Ureter (tissue), 1 donor: Measurements from ENCODE around the gene FBXL22. TPM values are rescaled to one million over a fixed set of nuclear protein-coding genes. Genes with fewer than 3 reads are reported as not detected.
A peak's percentile ranks its signal among the peaks of the same experiment; 100 is the strongest.

Experiments used
- DNase-seq: peaks from one replicate; pipeline ENCODE4 v3.0.0-alpha.2; 2020; ENCODE audit warnings: low spot score
- total RNA-seq: library from RNA; stranded (reverse); gene quantifications from one replicate; pipeline ENCODE4 v1.2.4, GENCODE V29; 2023
- donor health status: DM: yes; HTN: yes; CAD: no.

The FBXL22 gene
- total RNA-seq, 1 donor from 2014 or later = 13.3 TPM

- DNase-seq = no peak
Measured at GRCh38 chr15:63593705-63594671, 3.2 kb upstream of the FBXL22 start.

- DNase-seq = no peak
Measured at GRCh38 chr15:63595065-63595464, 2.1 kb upstream of the FBXL22 start.

- no peak for DNase-seq
Measured at GRCh38 chr15:63595688-63596087, 1.5 kb upstream of the FBXL22 start.

- DNase-seq = no peak
Measured at GRCh38 chr15:63596676-63597037, 530 bp upstream of the FBXL22 start.

DNA sequence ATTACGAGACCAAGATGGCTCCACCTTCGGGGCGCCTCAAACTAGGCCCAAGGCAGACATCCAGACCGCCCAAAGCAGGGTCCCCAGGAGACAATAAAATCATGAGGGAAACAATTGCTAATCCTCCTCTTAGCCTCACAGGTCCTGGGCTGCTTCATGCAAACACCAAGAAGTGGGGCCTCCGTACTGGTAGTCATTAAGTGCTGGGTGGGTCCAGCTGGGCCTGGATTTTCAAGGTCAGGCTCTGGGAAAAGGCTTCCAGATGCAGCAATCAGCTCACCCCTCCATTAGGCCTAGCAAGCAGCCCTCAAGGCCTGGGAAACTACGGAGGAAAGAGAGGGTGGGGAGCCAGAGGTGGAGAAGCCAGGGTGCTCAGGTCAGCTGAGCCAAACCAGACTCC is 634 bp downstream of the FBXL22 start:
- DNase-seq = no peak

GRCh38 chr15:63598473-63599400 is 1.6 kb downstream of the FBXL22 start:
- peak; percentile 70 for DNase-seq

- peak; percentile 71 for DNase-seq
Measured at GRCh38 chr15:63599401-63600000, 2.3 kb downstream of the FBXL22 start.

- no peak for DNase-seq
Measured at GRCh38 chr15:63600001-63600615, 2.9 kb downstream of the FBXL22 start.

DNA sequence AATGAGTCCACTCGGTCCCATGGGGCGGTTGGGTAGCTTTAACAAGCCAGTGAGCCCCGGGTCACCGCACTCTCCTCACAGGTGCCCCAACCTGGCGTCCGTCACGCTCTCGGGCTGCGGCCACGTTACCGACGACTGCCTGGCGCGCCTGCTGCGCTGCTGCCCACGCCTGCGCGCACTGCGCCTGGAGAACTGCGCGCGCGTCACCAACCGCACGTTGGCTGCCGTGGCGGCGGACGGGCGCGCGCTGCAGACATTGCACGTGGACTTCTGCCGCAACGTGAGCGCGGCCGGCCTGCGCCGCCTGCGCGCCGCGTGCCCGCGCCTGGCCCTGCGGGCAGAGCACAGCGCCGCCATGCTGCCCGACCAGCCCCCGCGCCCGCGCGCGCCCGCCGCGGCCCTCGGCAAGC is 3.4 kb downstream of the FBXL22 start:
- peak; percentile 88 for DNase-seq

DNA sequence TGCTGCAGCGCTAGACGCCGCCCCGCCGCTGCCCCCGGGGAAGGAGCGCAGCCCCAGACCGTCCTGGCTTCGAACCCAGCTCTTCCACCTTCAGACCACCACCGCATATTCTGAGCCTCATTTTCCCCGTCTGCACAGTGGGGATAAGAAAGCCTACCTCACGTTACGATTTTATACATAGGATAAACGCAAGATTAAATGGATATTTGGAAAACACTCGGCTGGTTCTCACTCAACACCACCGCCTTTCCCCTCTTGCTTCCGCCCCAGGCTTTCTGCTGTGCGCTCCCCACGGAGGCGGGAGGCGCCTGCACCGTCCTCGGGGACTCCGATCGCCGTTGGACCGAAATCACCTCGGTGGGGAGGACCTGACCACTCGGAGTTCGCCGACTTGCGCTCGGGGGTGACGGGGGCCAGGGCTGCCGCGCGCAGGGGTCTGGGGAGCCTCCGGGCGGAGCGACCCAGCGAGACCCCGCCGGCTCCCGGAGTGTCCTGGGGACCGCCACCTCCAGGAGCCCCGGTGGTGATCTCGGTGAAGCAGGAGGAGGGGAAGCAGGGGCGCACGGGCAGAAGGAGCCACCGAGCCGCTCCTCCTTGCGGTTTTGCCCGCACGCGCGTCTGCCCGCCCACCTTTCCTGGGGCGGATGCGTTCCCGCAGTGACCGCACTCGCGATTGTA is 4.0 kb downstream of the FBXL22 start:
- DNase-seq = no peak

GRCh38 chr15:63601704-63602185 is 4.6 kb downstream of the FBXL22 start:
- DNase-seq = no peak

DNA sequence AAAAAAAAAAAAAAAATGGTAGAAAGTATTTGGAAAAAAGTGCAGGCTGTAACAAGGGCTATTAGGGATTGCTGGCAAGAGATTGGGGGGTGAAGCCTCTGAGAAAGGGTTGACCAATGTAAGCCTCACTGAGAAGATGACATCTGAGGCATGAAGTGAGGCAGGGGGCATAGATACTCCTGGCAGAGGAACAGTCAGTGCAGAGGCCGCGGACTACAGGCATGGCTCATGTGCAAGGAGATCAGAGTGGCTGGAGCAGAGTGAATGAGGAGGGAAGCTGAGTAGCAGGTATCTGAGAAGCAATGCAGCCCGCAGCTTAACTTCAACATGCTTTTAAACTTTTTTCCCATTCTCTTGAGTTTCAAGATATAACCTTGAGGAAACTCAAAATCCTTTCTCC is 5.4 kb downstream of the FBXL22 start:
- DNase-seq = no peak

DNA sequence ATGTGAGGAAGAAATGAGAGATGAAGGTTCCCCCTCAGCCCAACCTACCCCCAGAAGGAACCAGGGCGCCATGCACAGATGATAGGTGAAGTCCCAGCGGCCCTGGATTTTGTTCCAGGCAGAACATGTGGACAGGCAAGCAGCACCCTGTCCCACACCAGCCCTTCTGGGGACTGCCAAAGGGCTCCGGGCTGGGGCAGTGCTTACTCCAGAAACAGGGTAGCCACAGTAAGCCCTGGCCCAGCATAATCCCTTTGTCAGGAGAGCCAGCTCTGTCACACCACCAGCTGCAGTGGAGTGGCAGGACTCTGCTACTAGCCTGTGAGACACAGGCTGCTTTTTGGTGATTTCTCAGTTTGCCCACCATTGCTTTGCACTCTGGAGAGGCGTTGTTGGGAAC is 6.3 kb downstream of the FBXL22 start:
- no peak for DNase-seq

GRCh38 chr15:63604281-63604680 is 7.1 kb downstream of the FBXL22 start:
- no peak for DNase-seq

GRCh38 chr15:63605036-63605435 is 7.8 kb downstream of the FBXL22 start:
- no peak for DNase-seq

GRCh38 chr15:63605816-63606215 is 8.6 kb downstream of the FBXL22 start:
- DNase-seq = no peak

DNA sequence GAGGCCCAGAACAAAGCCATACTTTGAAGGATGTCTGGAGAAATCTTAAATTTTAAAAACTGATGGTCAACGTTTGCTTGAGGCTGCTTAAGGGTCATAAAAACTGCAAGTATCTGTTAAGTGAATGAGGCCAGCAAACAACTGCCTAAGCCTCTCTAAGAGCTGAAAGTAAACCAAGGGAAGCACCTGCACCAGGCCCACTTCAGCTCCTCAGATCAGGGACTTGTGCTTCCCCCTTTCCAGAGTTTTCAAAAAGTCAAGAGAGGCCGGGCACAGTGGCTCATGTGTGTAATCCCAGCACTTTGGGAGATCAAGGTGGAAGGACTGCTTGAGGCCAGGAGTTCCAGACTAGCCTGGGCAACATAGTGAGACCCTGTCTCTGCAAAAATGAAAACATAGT is 9.1 kb downstream of the FBXL22 start:
- no peak for DNase-seq

DNA sequence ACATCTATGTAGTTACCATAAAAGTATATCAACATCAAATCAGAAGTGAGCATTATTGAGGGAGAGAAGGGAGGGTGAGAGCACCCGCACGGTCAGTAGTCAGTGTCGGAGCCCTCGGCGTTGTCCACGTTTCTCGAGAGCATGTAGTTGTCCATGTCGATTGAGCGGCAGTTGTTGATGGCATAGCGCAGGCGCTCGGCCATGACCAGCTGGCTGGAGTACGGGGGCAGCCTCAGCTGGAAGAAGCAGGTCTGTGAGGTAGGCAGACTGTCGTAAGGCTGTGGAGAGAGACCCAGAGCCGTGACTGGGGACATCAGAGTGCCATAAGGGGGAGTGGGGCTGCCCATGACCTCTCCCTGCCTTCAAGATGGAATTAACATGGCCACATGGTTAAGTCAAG is 11.8 kb downstream of the FBXL22 start:
- DNase-seq = no peak

DNA sequence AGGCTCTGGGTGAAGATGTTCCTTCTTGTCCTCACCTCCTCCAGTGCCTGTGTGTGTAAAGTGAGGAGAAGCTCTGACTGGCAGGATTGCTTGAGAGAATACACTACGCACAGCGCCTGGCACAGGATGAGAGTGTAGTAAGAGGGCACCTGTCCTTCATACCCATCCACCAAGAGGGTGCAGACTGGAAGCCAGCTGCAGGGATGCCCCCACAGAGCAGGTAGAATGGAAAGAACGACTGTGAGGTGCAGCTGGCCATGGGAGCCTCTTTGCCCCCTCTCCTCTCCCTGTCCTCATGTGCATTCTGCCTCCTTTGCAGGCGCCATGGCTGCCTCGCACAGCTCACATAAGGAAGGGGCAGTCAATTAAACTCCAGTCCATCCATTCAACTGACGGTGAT is 12.3 kb downstream of the FBXL22 start:
- no peak for DNase-seq

DNA sequence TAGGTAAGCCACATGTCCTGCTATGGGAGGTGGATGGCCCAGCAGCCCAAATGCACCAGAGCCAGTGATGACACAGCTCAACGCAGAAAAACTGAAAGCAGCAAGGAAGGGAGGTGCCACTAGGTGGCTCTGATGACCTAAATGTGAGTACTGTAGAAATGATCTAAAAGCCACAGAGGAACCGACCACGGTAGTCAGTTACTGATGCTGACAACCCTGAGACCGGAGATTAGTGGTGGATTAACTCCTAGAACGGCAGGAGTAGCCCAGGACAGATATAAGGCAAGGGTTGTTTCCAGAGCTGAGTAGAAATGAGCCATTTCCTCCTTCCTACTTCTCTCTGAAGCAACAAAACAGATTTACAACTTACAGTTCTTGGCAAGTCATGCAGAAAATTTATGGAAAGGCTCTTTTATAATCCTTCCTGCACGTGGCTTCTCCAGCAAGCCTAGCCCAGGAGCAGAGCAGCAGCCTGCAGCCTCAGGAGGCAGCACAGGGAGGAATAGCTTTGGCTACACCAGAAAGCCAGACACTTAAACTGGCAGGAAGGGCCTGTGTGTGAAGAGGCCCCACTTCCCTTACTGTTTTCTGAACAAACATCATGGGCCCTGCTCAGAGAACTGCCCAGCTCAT is 13.1 kb downstream of the FBXL22 start:
- peak; percentile 79 for DNase-seq
